ENCODE results near the gene SLC18A3. TPM values are rescaled to one million over a fixed set of nuclear protein-coding genes. Genes with fewer than 3 reads are reported as not detected.

The SLC18A3 gene
- total RNA-seq, 1 experiment from 2014 or later = not detected

- H3K27ac ChIP-seq (ENCODE audit: low read depth, low read length) = no peak overlapping the region
- H3K36me3 ChIP-seq (ENCODE audit: control insufficient read depth in 1 of 2, insufficient read depth in 2 of 2, low read length in 2 of 2) = no peaks in the 10 kb centered on the region
- DNase-seq (ENCODE audit: low read depth, low spot score) (no peak), ATAC-seq (no peak)
- CTCF ChIA-PET = no interaction called here
- H2AFZ ChIP-seq (ENCODE audit: low read depth, low read length, poor library complexity, severe bottlenecking) = no peak overlapping the region
- no peaks in the 10 kb centered on the region for H3K9me2 ChIP-seq (ENCODE audit: insufficient read depth)
- BruUV-seq (replicated peaks) = no TSS peak
- no peaks in the 10 kb centered on the region for H3K79me2 ChIP-seq (ENCODE audit: insufficient read depth, low read length)
- TF ChIP-seq EZH2phosphoT487 (IDR thresholded peaks at IDR 0.05; ENCODE audit: borderline replicate concordance) (no peak), EGR1 (IDR thresholded peaks at IDR 0.05; ENCODE audit: low read depth) (no peak), SRF (IDR thresholded peaks at IDR 0.05; ENCODE audit: low read depth) (no peak)
- H4K20me1 ChIP-seq (ENCODE audit: insufficient read depth) = no peaks in the 10 kb centered on the region
- no peaks in the 10 kb centered on the region for H3K9me3 ChIP-seq (ENCODE audit: control insufficient read depth in 1 of 2, insufficient read depth in 1 of 2, low read depth in 1 of 2, low read length in 2 of 2)
- H3K4me2 ChIP-seq (ENCODE audit: low read length) = no peak overlapping the region
- H3K4me1 ChIP-seq (ENCODE audit: control insufficient read depth in 1 of 2, insufficient read depth in 2 of 2, low read length in 2 of 2) = peaks cover 0 to 2% of the 10 kb centered on the region in 2 experiments; a peak in 1 of 4 replicates
- H3K4me3 ChIP-seq (replicated peaks in 1 of 2; ENCODE audit: low read depth in 1 of 2, low read length in 2 of 2) = no peak overlapping the region
- RAD21 ChIA-PET (ENCODE audit: low non-redundant PET in 1 of 2, low total read pairs in 2 of 2, uncharacterized antibody in 2 of 2, unreplicated experiment in 2 of 2) = no interaction called here
- H3K9ac ChIP-seq (ENCODE audit: low read length) = no peak overlapping the region
- intact Hi-C loops (cut with micrococcal nuclease) = no loop called here
- H3K27me3 ChIP-seq (ENCODE audit: insufficient read depth, low read length) = no peaks in the 10 kb centered on the region
- POLR2A ChIA-PET = no interaction called here
These were observed 17.6 kb downstream of the SLC18A3 start for GRCh38 chr10:49627644-49628247.

GRCh38 chr10:49628599-49628998 is 18.5 kb downstream of the SLC18A3 start:
- RAD21 ChIA-PET (ENCODE audit: low non-redundant PET in 1 of 2, low total read pairs in 2 of 2, uncharacterized antibody in 2 of 2, unreplicated experiment in 2 of 2) = no interaction called here
- H3K4me1 ChIP-seq (ENCODE audit: control insufficient read depth in 1 of 2, insufficient read depth in 2 of 2, low read length in 2 of 2) = peaks cover 0 to 4% of the 10 kb centered on the region in 2 experiments; a peak in 1 of 4 replicates

More at GRCh38 chr10:49628599-49628998, 18.5 kb downstream of the SLC18A3 start:
- H3K4me3 ChIP-seq (replicated peaks in 1 of 2; ENCODE audit: low read depth in 1 of 2, low read length in 2 of 2) = no peak overlapping the region
- DNase-seq (ENCODE audit: low read depth, low spot score) = no peak
- H4K20me1 ChIP-seq (ENCODE audit: insufficient read depth) = no peaks in the 10 kb centered on the region
- H3K27me3 ChIP-seq (ENCODE audit: insufficient read depth, low read length) = no peaks in the 10 kb centered on the region
- no peak overlapping the region for H3K9ac ChIP-seq (ENCODE audit: low read length)
- ATAC-seq = no peak
- POLR2A ChIA-PET = no interaction called here
- H3K36me3 ChIP-seq (ENCODE audit: control insufficient read depth in 1 of 2, insufficient read depth in 2 of 2, low read length in 2 of 2) = no peaks in the 10 kb centered on the region
- CTCF ChIA-PET = no interaction called here
- H3K4me2 ChIP-seq (ENCODE audit: low read length) = no peak overlapping the region
- H3K27ac ChIP-seq (ENCODE audit: low read depth, low read length) = no peak overlapping the region
- no peaks in the 10 kb centered on the region for H3K9me3 ChIP-seq (ENCODE audit: control insufficient read depth in 1 of 2, insufficient read depth in 1 of 2, low read depth in 1 of 2, low read length in 2 of 2)
- TF ChIP-seq POLR2A (IDR thresholded peaks at IDR 0.05; ENCODE audit: borderline replicate concordance, extremely low read depth, insufficient read depth, insufficient read length) (no peak), EZH2phosphoT487 (IDR thresholded peaks at IDR 0.05; ENCODE audit: borderline replicate concordance) (no peak), ZFX (IDR thresholded peaks at IDR 0.05) (no peak), ELF1 (IDR thresholded peaks at IDR 0.05; ENCODE audit: borderline replicate concordance, low read depth) (no peak), TCF7L2 (IDR thresholded peaks at IDR 0.05; ENCODE audit: borderline replicate concordance, extremely low read depth, insufficient read depth, insufficient read length) (no peak), JUND (IDR thresholded peaks at IDR 0.05) (no peak), SP1 (IDR thresholded peaks at IDR 0.05; ENCODE audit: low read depth) (no peak), SIN3A (IDR thresholded peaks at IDR 0.05; ENCODE audit: low read depth) (no peak), REST (IDR thresholded peaks at IDR 0.05; ENCODE audit: low read depth) (no peak), ATF3 (IDR thresholded peaks at IDR 0.05) (no peak)
- no TSS peak for BruUV-seq (replicated peaks)
- H3K9me2 ChIP-seq (ENCODE audit: insufficient read depth) = no peaks in the 10 kb centered on the region
- H3K79me2 ChIP-seq (ENCODE audit: insufficient read depth, low read length) = no peaks in the 10 kb centered on the region
- H2AFZ ChIP-seq (ENCODE audit: low read depth, low read length, poor library complexity, severe bottlenecking) = no peak overlapping the region
- intact Hi-C loops (cut with micrococcal nuclease) = no loop called here

All from HCT116 (cell line).